Mammary epithelial cell (primary cell): ENCODE results near the gene EEF1G.
"Not testable (repeated sequence)": the region's sequence is repeated elsewhere in the genome, so short reads cannot be mapped to it uniquely, and the experiment has no call there.

Experiments
- EZH2 ChIP-seq: IDR thresholded peaks from 2 replicates; pipeline ENCODE4 v1.6.1; 2012; ENCODE audit warnings: low read length, inconsistent platforms, borderline replicate concordance
- TF ChIP-seq, protein P1 (sequence below), 2 donors: IDR thresholded peaks in 1 of 2; conservative IDR thresholded peaks in 1 of 2; 2 replicates each; pipeline ENCODE4 v1.5.1; 2011 to 2012; ENCODE audit warnings: inconsistent platforms in 2 of 2, low read length in 2 of 2, mild to moderate bottlenecking in 2 of 2, control low read depth in 1 of 2, low read depth in 1 of 2; ENCODE audit not compliant: insufficient read depth in 1 of 2; ENCODE audit errors: extremely low read depth in 1 of 2

DNA sequence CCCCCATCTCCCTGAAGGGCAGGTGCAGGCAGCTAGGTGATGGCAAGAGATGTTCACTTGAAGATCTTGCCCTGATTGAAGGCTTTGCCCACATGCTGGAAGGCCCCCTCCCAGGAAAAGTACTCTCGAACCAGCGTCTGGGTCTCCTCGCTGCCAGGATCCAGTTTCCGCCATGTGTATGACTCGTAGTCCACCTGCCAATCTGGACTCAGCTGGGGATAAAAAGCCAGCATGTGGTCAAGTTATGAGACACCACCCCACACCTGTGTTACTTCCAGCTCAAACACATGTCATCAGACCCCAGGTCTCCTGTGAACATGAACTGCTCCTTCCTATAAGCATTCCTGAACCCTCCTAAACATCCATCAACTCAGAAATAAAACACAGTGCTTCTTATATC, 14.1 kb downstream of the EEF1G start:
- TF ChIP-seq EZH2: not testable (repeated sequence)
- TF ChIP-seq, protein P1, sequence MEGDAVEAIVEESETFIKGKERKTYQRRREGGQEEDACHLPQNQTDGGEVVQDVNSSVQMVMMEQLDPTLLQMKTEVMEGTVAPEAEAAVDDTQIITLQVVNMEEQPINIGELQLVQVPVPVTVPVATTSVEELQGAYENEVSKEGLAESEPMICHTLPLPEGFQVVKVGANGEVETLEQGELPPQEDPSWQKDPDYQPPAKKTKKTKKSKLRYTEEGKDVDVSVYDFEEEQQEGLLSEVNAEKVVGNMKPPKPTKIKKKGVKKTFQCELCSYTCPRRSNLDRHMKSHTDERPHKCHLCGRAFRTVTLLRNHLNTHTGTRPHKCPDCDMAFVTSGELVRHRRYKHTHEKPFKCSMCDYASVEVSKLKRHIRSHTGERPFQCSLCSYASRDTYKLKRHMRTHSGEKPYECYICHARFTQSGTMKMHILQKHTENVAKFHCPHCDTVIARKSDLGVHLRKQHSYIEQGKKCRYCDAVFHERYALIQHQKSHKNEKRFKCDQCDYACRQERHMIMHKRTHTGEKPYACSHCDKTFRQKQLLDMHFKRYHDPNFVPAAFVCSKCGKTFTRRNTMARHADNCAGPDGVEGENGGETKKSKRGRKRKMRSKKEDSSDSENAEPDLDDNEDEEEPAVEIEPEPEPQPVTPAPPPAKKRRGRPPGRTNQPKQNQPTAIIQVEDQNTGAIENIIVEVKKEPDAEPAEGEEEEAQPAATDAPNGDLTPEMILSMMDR (conservative IDR thresholded peaks at IDR 0.05 in 1 of 2, IDR thresholded peaks at IDR 0.05 in 1 of 2; ENCODE audit: extremely low read depth in 1 of 2, insufficient read depth in 1 of 2, low read depth in 1 of 2, low read length in 2 of 2): not testable (repeated sequence)
